ENCODE results near the gene FHIP1A. TPM values are rescaled to one million over a fixed set of nuclear protein-coding genes. Genes with fewer than 3 reads are reported as not detected.

FHIP1A gene
- total RNA-seq = 100 to 1,000 TPM in 2 of 4 donors, 10 to 100 TPM in 2; 34.7 to 143 (median 78.3) TPM

DNA sequence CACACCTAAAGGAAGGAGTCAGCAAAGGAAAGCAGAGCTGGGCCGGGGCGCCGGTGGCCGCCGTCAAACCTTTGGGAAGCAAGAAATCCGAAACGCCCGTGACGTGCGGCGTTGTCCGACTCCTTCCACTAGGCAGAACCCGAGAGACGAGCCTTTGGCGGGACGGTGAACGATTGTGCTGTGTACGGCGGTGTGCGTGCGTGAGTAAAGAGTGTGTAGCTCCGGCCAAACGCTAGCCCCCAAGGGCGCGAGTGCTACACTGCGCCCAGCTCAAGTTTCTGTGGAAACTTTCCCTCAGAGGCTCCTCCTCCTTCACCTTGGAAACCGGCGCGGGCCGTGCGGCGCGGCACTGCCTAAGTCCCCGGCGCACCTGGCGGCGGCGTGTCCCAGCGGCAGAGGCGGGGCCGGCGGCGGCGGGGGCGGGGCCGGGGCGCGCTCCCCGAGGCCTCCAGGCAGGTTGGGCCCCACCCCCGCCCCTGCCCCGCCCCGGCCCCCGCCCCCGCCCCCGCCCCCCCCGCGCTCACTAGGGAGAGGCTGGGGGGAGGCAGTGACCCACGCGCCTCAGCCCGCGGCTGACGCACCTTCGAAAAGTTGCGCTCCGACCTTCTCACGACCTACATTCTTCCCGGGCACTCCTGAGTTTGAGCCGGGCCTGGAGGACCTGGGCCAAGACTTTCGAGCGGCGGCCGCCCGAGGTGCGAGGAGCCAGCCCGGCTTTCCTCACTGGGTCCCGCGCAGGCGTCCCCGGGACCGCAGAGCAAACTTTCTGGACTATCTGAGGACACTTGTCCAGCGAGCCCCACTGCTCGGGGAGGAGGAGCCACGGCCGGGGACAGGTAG, at the start of gene FHIP1A:
Gene FHIP1A (plus strand): TSS at position 547 of the 840 bp plus-strand sequence. CDS start 157,084 bp downstream, outside the sequence.
- in situ Hi-C loops (cut with MboI; ENCODE audit: low sequenced_read_pairs in 4 of 4) = loop anchor here in 1 of 4 donors (25.0 kb wide), 1 partner anchor 253 kb away; no protein-coding TSS in a partner anchor
- H3K27me3 ChIP-seq = no peaks in the 10 kb centered on the region
- no peaks in the 10 kb centered on the region for H3K9me3 ChIP-seq
- intact Hi-C loops (cut with DNase I; ENCODE audit: low total_unique reads) = loop anchor here (2.0 to 5.0 kb wide), 4 partner anchors 46 to 283 kb away; no protein-coding TSS in a partner anchor
- no peaks in the 10 kb centered on the region for H3K36me3 ChIP-seq
- DNase-seq = peak; percentile 88 to 95
- TF ChIP-seq POLR2A (IDR thresholded peaks at IDR 0.05) = peak; percentile 68 to 80
- TF ChIP-seq CTCF (IDR thresholded peaks at IDR 0.05 in 4 of 5, conservative IDR thresholded peaks at IDR 0.05 in 1 of 5) = peak in 3 of 5 experiments; percentile 6 to 32 (median 31)
- H3K4me1 ChIP-seq = peaks cover 26 to 45% of the 10 kb centered on the region in 2 donors
- peak within 1 kb of the TSS; percentile 73 to 83 (median 80) for H3K4me3 ChIP-seq
- peak within 1 kb of the TSS; percentile 94 to 99 (median 98) for H3K27ac ChIP-seq
- peak; percentile 71 to 82 for ATAC-seq

DNA sequence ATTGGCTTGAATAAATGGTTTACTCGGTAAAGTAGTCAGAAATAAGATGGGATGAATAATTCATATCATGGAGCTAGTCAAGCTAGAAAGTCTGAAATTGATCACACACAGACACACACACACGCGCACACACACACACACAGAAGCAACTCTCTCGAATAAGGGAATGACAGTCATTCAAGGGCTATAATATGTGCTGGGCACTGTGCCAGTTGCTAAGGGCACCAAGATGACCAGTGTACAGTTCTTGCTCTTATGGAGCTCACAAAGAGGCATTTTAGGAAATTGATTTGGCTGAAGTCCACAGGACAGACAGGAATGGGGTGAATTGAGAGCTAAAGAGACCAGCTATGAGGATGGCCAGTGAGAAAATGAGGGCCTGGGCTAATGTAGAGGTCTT, 49.4 kb upstream of the FHIP1A start:
- in situ Hi-C loops (cut with MboI; ENCODE audit: low sequenced_read_pairs in 4 of 4) (loop anchor here in 3 of 4 donors (25.0 kb wide), 2 partner anchors 247 to 253 kb away; no protein-coding TSS in a partner anchor), intact Hi-C loops (cut with DNase I; ENCODE audit: low total_unique reads) (no loop called here)
- Histone ChIP-seq H3K27ac (no peak overlapping the region), H3K36me3 (no peaks in the 10 kb centered on the region), H3K9me3 (no peaks in the 10 kb centered on the region), H3K4me3 (no peak overlapping the region), H3K4me1 (peaks cover 0 to 7% of the 10 kb centered on the region in 2 donors), H3K27me3 (no peaks in the 10 kb centered on the region)
- no peak for DNase-seq
- ATAC-seq = no peak
- TF ChIP-seq POLR2A (IDR thresholded peaks at IDR 0.05) (no peak), CTCF (IDR thresholded peaks at IDR 0.05 in 4 of 5, conservative IDR thresholded peaks at IDR 0.05 in 1 of 5) (no peak)

GRCh38 chr4:151361126-151361525, 47.9 kb upstream of the FHIP1A start:
- peaks cover 0 to 7% of the 10 kb centered on the region in 2 donors for H3K4me1 ChIP-seq
- no peak for TF ChIP-seq CTCF (IDR thresholded peaks at IDR 0.05 in 4 of 5, conservative IDR thresholded peaks at IDR 0.05 in 1 of 5)
- no peak for TF ChIP-seq POLR2A (IDR thresholded peaks at IDR 0.05)
- intact Hi-C loops (cut with DNase I; ENCODE audit: low total_unique reads) = loop anchor here (5.0 kb wide), 3 partner anchors 96 to 291 kb away; no protein-coding TSS in a partner anchor
- no peaks in the 10 kb centered on the region for H3K36me3 ChIP-seq
- no peaks in the 10 kb centered on the region for H3K9me3 ChIP-seq
- H3K4me3 ChIP-seq = no peak overlapping the region
- no peak for DNase-seq
- no peak overlapping the region for H3K27ac ChIP-seq
- no peak for ATAC-seq
- no peaks in the 10 kb centered on the region for H3K27me3 ChIP-seq
- in situ Hi-C loops (cut with MboI; ENCODE audit: low sequenced_read_pairs in 4 of 4) = loop anchor here (10.0 to 25.0 kb wide), 4 partner anchors 86 to 251 kb away; partner anchors contain the start of gene PRSS48 (in 1 of the 4)

GRCh38 chr4:151361966-151362365, 47.0 kb upstream of the FHIP1A start:
- H3K4me1 ChIP-seq = peaks cover 0 to 7% of the 10 kb centered on the region in 2 donors
- DNase-seq (no peak), ATAC-seq (no peak)
- no peak for TF ChIP-seq POLR2A (IDR thresholded peaks at IDR 0.05)
- no peak for TF ChIP-seq CTCF (IDR thresholded peaks at IDR 0.05 in 4 of 5, conservative IDR thresholded peaks at IDR 0.05 in 1 of 5)
- H3K9me3 ChIP-seq = no peaks in the 10 kb centered on the region
- no peaks in the 10 kb centered on the region for H3K36me3 ChIP-seq
- intact Hi-C loops (cut with DNase I; ENCODE audit: low total_unique reads) = loop anchor here (1.0 to 5.0 kb wide), 5 partner anchors 86 to 290 kb away; no protein-coding TSS in a partner anchor
- H3K4me3 ChIP-seq = no peak overlapping the region
- in situ Hi-C loops (cut with MboI; ENCODE audit: low sequenced_read_pairs in 4 of 4) = loop anchor here (10.0 to 25.0 kb wide), 4 partner anchors 87 to 250 kb away; partner anchors contain the start of gene PRSS48 (in 1 of the 4)
- no peaks in the 10 kb centered on the region for H3K27me3 ChIP-seq
- H3K27ac ChIP-seq = no peak overlapping the region

Measured in gastrocnemius medialis (tissue), 4 donors.